Progenitor cell of endocrine pancreas (in vitro differentiated cells): ENCODE measurements around the gene CFHR1. TPM values are rescaled to one million over a fixed set of nuclear protein-coding genes. Genes with fewer than 3 reads are reported as not detected.

Experiments
- DNase-seq: peaks from one replicate; pipeline ENCODE4 v3.0.0; 2021; ENCODE audit warnings: low spot score; ENCODE audit not compliant: unreplicated experiment
- H3K27ac Mint-ChIP-seq: 2 replicates; pipeline ENCODE4 v1.8.0; 2021; ENCODE audit warnings: mild to moderate bottlenecking, moderate library complexity, mixed read lengths
- H3K27me3 Mint-ChIP-seq: 2 replicates; pipeline ENCODE4 v1.8.0; 2021; ENCODE audit warnings: mixed read lengths
- H3K36me3 Mint-ChIP-seq: 2 replicates; pipeline ENCODE4 v1.8.0; 2022; ENCODE audit warnings: mixed read lengths; ENCODE audit not compliant: insufficient read depth
- H3K4me1 Mint-ChIP-seq: 2 replicates; pipeline ENCODE4 v1.8.0; 2021; ENCODE audit warnings: low read depth, mixed read lengths
- H3K4me3 Mint-ChIP-seq: 2 replicates; pipeline ENCODE4 v1.8.0; 2021; ENCODE audit warnings: low read depth, mild to moderate bottlenecking, moderate library complexity, mixed read lengths
- H3K9me3 Mint-ChIP-seq: 2 replicates; pipeline ENCODE4 v1.8.0; 2021; ENCODE audit warnings: low read depth, mixed read lengths
- CTCF ChIP-seq: fragments of 200-600 bp; sonication (generic); IDR thresholded peaks from one replicate; pipeline ENCODE4 v1.5.0; 2021; ENCODE audit warnings: antibody characterized with exemption, mild to moderate bottlenecking; ENCODE audit not compliant: unreplicated experiment
- total RNA-seq: library from RNA; stranded (reverse); gene quantifications from 2 replicates; pipeline ENCODE4 v1.2.1, GENCODE V29; 2021

CFHR1 gene
- total RNA-seq, 1 donor from 2014 or later: not detected

DNA sequence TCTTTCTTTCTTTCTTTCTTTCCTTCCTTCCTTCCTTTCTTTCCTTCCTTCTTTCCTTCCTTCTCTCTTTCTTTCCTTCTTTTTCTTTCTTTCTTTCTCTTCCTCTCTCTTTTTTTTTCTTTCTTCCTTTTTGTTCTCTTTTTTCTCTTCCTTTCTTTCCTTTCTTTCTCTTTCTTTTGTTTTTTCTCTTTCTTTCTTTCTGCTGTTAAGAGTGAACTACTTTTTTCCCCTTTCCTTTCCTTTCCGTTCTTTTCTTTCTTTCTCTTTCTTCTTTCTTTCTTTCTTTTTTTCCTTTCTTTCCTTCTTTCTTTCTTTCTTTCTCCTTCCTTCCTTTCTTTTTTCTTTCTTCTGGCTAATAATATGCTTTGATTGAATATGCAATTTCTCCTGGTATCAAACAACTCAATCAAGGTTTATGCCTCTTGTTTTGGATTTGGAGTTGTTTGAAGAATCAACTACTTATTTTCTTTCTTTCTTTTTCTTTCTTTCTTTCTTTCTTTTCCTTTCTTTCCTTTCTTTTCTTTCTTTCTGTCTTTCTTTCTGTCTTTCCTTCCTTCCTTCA, 40.9 kb downstream of the CFHR1 start:
- Mint-ChIP-seq H3K4me3 (no peak overlapping the region), H3K27me3 (peaks cover 29% of the 10 kb centered on the region), H3K36me3 (no peaks in the 10 kb centered on the region), H3K4me1 (peaks cover 6% of the 10 kb centered on the region), H3K9me3 (peaks cover 3% of the 10 kb centered on the region), H3K27ac (no peak overlapping the region)
- TF ChIP-seq CTCF: no peak
- no peak for DNase-seq

GRCh38 chr1:196861429-196861828, 41.9 kb downstream of the CFHR1 start:
- peaks cover 6% of the 10 kb centered on the region for H3K4me1 Mint-ChIP-seq

GRCh38 chr1:196866974-196867373, 47.4 kb downstream of the CFHR1 start:
- TF ChIP-seq CTCF: no peak
- Mint-ChIP-seq H3K27ac (no peak overlapping the region), H3K4me1 (peaks cover 6% of the 10 kb centered on the region), H3K27me3 (peaks cover 40% of the 10 kb centered on the region), H3K9me3 (peaks cover 11% of the 10 kb centered on the region), H3K36me3 (no peaks in the 10 kb centered on the region), H3K4me3 (no peak overlapping the region)
- DNase-seq: no peak

More at GRCh38 chr1:196861429-196861828, 41.9 kb downstream of the CFHR1 start:
- DNase-seq: no peak
- Mint-ChIP-seq H3K36me3 (no peaks in the 10 kb centered on the region), H3K9me3 (peaks cover 6% of the 10 kb centered on the region), H3K4me3 (no peak overlapping the region), H3K27me3 (peaks cover 34% of the 10 kb centered on the region), H3K27ac (no peak overlapping the region)
- TF ChIP-seq CTCF: no peak

DNA sequence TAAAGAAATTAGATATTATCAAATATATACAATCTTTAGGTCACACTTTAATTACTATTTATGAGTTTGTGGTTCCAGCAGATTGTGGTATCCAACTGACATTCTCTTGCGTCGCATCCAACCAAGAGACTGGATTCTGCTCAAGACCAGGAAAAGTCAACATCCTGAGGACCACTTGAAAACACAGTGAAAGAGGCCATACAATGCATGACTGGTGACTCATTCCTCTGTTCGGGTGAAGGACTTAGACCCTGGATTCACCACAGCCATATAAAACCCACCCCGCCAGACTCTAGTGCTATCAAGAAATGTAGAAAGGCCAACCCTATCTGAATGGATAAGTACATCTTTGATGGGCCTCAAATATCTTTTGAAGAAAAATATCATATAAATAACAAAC, 53.9 kb downstream of the CFHR1 start:
- no peak overlapping the region for H3K27ac Mint-ChIP-seq
- H3K9me3 Mint-ChIP-seq: peaks cover 4% of the 10 kb centered on the region
- no peak for DNase-seq
- H3K4me3 Mint-ChIP-seq: no peak overlapping the region
- H3K27me3 Mint-ChIP-seq: peaks cover 34% of the 10 kb centered on the region
- no peaks in the 10 kb centered on the region for H3K36me3 Mint-ChIP-seq
- H3K4me1 Mint-ChIP-seq: peaks cover 1% of the 10 kb centered on the region
- no peak for TF ChIP-seq CTCF

DNA sequence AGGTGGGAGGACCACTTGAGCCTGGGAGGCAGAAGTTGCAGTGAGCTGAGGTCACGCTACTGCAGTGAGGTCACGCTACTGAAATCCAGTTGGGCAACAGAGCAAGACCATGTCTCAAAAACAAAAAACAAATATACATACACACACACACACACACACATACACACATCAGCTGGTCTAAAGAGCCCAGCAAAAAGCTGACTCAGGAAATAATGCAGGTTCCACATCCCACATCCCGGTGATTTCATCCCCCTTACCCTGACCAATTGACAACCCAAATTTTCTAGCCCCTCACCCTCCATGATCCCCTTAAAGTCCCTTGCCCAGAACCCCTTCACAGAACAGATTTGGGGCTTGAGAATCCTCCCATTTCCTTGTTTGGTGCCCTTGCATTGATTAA, 56.4 kb downstream of the CFHR1 start:
- peaks cover 1% of the 10 kb centered on the region for H3K4me1 Mint-ChIP-seq
- no peak for DNase-seq
- peaks cover 43% of the 10 kb centered on the region for H3K27me3 Mint-ChIP-seq
- no peak overlapping the region for H3K4me3 Mint-ChIP-seq
- peaks cover 4% of the 10 kb centered on the region for H3K9me3 Mint-ChIP-seq
- H3K36me3 Mint-ChIP-seq: no peaks in the 10 kb centered on the region
- no peak for TF ChIP-seq CTCF
- no peak overlapping the region for H3K27ac Mint-ChIP-seq
